HepG2 (cell line): Measurements from ENCODE around the gene CDHR5.

Source experiments
- CBX2 ChIP-seq, 2 experiments: fragments of 200-600 bp in 1 of 2; sonication (generic); formaldehyde crosslinking in 1 of 2; IDR thresholded peaks; 2 replicates each; pipeline versions ENCODE4 v1.7.0 to v1.8.1; 2018 to 2022; ENCODE audit warnings: low read depth in 2 of 2, low read length in 1 of 2, mild to moderate bottlenecking in 1 of 2, missing genetic modification reagents in 1 of 2
- CHD2 ChIP-seq: IDR thresholded peaks from 2 replicates; pipeline ENCODE4 v1.6.1; 2011; ENCODE audit warnings: low read depth, low read length, improper control_type of control experiment
- CTCF ChIP-seq: sonication (generic); formaldehyde crosslinking; IDR thresholded peaks from 2 replicates; pipeline ENCODE4 v1.5.0; 2020; ENCODE audit warnings: mild to moderate bottlenecking, missing genetic modification reagents, moderate library complexity
- RNF2 ChIP-seq: fragments of 450-650 bp; conservative IDR thresholded peaks from 2 replicates; pipeline ENCODE4 v1.6.1; 2016; ENCODE audit warnings: low read depth
- TAF1 ChIP-seq: sonication (generic); formaldehyde crosslinking; IDR thresholded peaks from 2 replicates; pipeline ENCODE4 v1.4.0; 2020; ENCODE audit warnings: missing genetic modification reagents
- TCF12 ChIP-seq, 2 experiments: fragments of 450-650 bp in 1 of 2; sonication (generic) in 1 of 2; formaldehyde crosslinking in 1 of 2; IDR thresholded peaks; 2 replicates each; pipeline versions ENCODE4 v1.6.1 to v1.8.0; 2017 to 2022; ENCODE audit warnings: antibody characterized with exemption in 1 of 2, mild to moderate bottlenecking in 1 of 2, missing genetic modification reagents in 1 of 2, moderate library complexity in 1 of 2
- ZNF318 ChIP-seq: sonication (generic); formaldehyde crosslinking; IDR thresholded peaks from 2 replicates; pipeline ENCODE4 v1.4.0; 2020; ENCODE audit warnings: mild to moderate bottlenecking, missing genetic modification reagents
- ZNF639 ChIP-seq: conservative IDR thresholded peaks from 2 replicates; pipeline ENCODE4 v1.6.1; 2018; ENCODE audit warnings: missing genetic modification reagents
- ZNF678 ChIP-seq: sonication (generic); formaldehyde crosslinking; IDR thresholded peaks from 2 replicates; pipeline ENCODE4 v1.4.0; 2020; ENCODE audit warnings: mild to moderate bottlenecking, missing genetic modification reagents

- TF ChIP-seq CHD2 (no peak), ZNF639 (CRISPR knock-in tag) (no peak), CBX2 (IDR thresholded peaks at IDR 0.05; ENCODE audit: low read depth, low read length) (no peak), CBX2 (CRISPR knock-in tag; IDR thresholded peaks at IDR 0.05; ENCODE audit: low read depth) (no peak), TCF12 (IDR thresholded peaks at IDR 0.05) (no peak), TCF12 (CRISPR knock-in tag; IDR thresholded peaks at IDR 0.05) (no peak), TAF1 (CRISPR knock-in tag) (no peak), ZNF678 (CRISPR knock-in tag) (no peak), RNF2 (no peak), ZNF318 (no peak), CTCF (CRISPR knock-in tag) (no peak)
Measured at GRCh38 chr11:639332-639955, 14.7 kb upstream of the CDHR5 start.
